IMR-90 (cell line): ENCODE data around the gene DNAJC2. TPM values are rescaled to one million over a fixed set of nuclear protein-coding genes. Genes with fewer than 3 reads are reported as not detected.
"Not testable (repeated sequence)": the region's sequence is repeated elsewhere in the genome, so short reads cannot be mapped to it uniquely, and the experiment has no call there.

Source experiments
- ATAC-seq: fragments of 200-7000 bp; cut with Tn5 transposase; 2 replicates; pipeline ENCODE4 v1.9.1; 2020; ENCODE audit warnings: low read depth, mild to moderate bottlenecking, moderate library complexity
- BruUV-seq: library from RNA; stranded (reverse); fragments of 400-500 nt; replicated peaks from 2 replicates; lab custom pipeline; 2021; lab: Mats Ljungman, UMichigan
- CTCF ChIA-PET: fragments of 300-600 bp; formaldehyde crosslinking; extraction: SDS; loops from one replicate; lab custom pipeline; 2021; ENCODE audit warnings: antibody characterized with exemption; lab: Yijun Ruan, JAX
- POLR2A ChIA-PET: fragments of 300-600 bp; sonication (Branson Sonifier 250); formaldehyde crosslinking; loops from one replicate; lab custom pipeline; 2022; ENCODE audit warnings: antibody characterized with exemption; ENCODE audit not compliant: unreplicated experiment; lab: Charles Lee
- DNase-seq: peaks from one replicate; pipeline ENCODE4 v3.0.0; 2013
- H2AFZ ChIP-seq: replicated peaks from 2 replicates; pipeline ENCODE3; 2013; ENCODE audit warnings: low read length, mild to moderate bottlenecking; ENCODE audit not compliant: poor library complexity
- H2AK5ac ChIP-seq: 2 replicates; pipeline ENCODE4 v1.6.1; 2013; ENCODE audit warnings: low read depth, low read length, inconsistent platforms
- H2AK9ac ChIP-seq: replicated peaks from 2 replicates; pipeline ENCODE3; 2013; ENCODE audit warnings: mild to moderate bottlenecking, low read depth, low read length, moderate library complexity; ENCODE audit not compliant: poor library complexity
- H2BK120ac ChIP-seq: 2 replicates; pipeline ENCODE4 v1.6.1; 2013; ENCODE audit warnings: low read depth, low read length, inconsistent platforms
- H2BK15ac ChIP-seq: 3 replicates; pipeline ENCODE4 v1.6.1; 2013; ENCODE audit warnings: low read depth, low read length, inconsistent platforms
- H2BK20ac ChIP-seq: 2 replicates; pipeline ENCODE4 v1.6.1; 2013; ENCODE audit warnings: low read depth, mild to moderate bottlenecking, inconsistent platforms, low read length, moderate library complexity
- H2BK5ac ChIP-seq: 2 replicates; pipeline ENCODE4 v1.6.1; 2013; ENCODE audit warnings: mild to moderate bottlenecking, low read depth, low read length, inconsistent platforms; ENCODE audit not compliant: poor library complexity, severe bottlenecking
- H3K14ac ChIP-seq: replicated peaks from 2 replicates; pipeline ENCODE4 v1.6.1; 2013; ENCODE audit warnings: low read depth, low read length, inconsistent platforms
- H3K18ac ChIP-seq: 2 replicates; pipeline ENCODE4 v1.6.1; 2013; ENCODE audit warnings: low read depth, low read length, control low read depth
- H3K23ac ChIP-seq: 2 replicates; pipeline ENCODE4 v1.6.1; 2013; ENCODE audit warnings: low read depth, low read length, inconsistent platforms
- H3K27ac ChIP-seq: 2 replicates; pipeline ENCODE4 v1.5.1; 2013; ENCODE audit warnings: mild to moderate bottlenecking, control low read depth, low read length; ENCODE audit not compliant: insufficient read depth
- H3K27me3 ChIP-seq: 2 replicates; pipeline ENCODE4 v1.6.1; 2013; ENCODE audit warnings: low read length; ENCODE audit not compliant: control insufficient read depth, insufficient read depth
- H3K36me3 ChIP-seq: 2 replicates; pipeline ENCODE4 v1.6.1; 2013; ENCODE audit warnings: low read length, mixed read lengths; ENCODE audit not compliant: control insufficient read depth, insufficient read depth
- H3K4ac ChIP-seq: 2 replicates; pipeline ENCODE4 v1.6.1; 2013; ENCODE audit warnings: low read depth, low read length, inconsistent platforms
- H3K4me1 ChIP-seq: 2 replicates; pipeline ENCODE4 v1.6.1; 2013; ENCODE audit warnings: low read length, mixed read lengths; ENCODE audit not compliant: control insufficient read depth, insufficient read depth
- H3K4me2 ChIP-seq: 2 replicates; pipeline ENCODE4 v1.6.1; 2013; ENCODE audit warnings: low read depth, mild to moderate bottlenecking, control low read depth, low read length, moderate library complexity
- H3K4me3 ChIP-seq: 2 replicates; pipeline ENCODE4 v1.5.1; 2013; ENCODE audit warnings: low read depth, mild to moderate bottlenecking, control low read depth, low read length, moderate library complexity; ENCODE audit not compliant: insufficient read depth
- H3K56ac ChIP-seq: 2 replicates; pipeline ENCODE4 v1.6.1; 2013; ENCODE audit warnings: low read length, inconsistent platforms; ENCODE audit not compliant: insufficient read depth; ENCODE audit errors: extremely low read depth
- H3K79me1 ChIP-seq, 2 experiments: 2 replicates each; pipeline ENCODE4 v1.6.1; 2013; ENCODE audit warnings: low read length in 2 of 2, inconsistent platforms in 1 of 2, low read depth in 1 of 2
- H3K9ac ChIP-seq: 2 replicates; pipeline ENCODE4 v1.6.1; 2013; ENCODE audit warnings: low read depth, low read length, control low read depth
- H3K9me1 ChIP-seq: 2 replicates; pipeline ENCODE4 v1.6.1; 2013; ENCODE audit warnings: low read length, inconsistent platforms; ENCODE audit not compliant: insufficient read depth
- H3K9me3 ChIP-seq: 2 replicates; pipeline ENCODE4 v1.6.1; 2013; ENCODE audit warnings: low read length; ENCODE audit not compliant: control insufficient read depth, insufficient read depth
- H4K20me1 ChIP-seq: 2 replicates; pipeline ENCODE4 v1.6.1; 2013; ENCODE audit warnings: low read length, inconsistent platforms; ENCODE audit not compliant: insufficient read depth
- H4K5ac ChIP-seq: 2 replicates; pipeline ENCODE4 v1.6.1; 2013; ENCODE audit warnings: mild to moderate bottlenecking, low read depth, low read length, control low read depth
- H4K8ac ChIP-seq, 2 experiments: 2 replicates each; pipeline ENCODE4 v1.6.1; 2013; ENCODE audit warnings: low read depth in 2 of 2, low read length in 2 of 2, control low read depth in 1 of 2, inconsistent platforms in 1 of 2
- H4K91ac ChIP-seq: 2 replicates; pipeline ENCODE4 v1.6.1; 2013; ENCODE audit warnings: low read depth, low read length, inconsistent platforms; ENCODE audit not compliant: insufficient read depth
- WGBS, 2 experiments: methylation state at CpG; one replicate each; pipeline versions ENCODE4 v1.1.5 to v1.1.7; 2013; ENCODE audit warnings: missing lambda C conversion rate in 2 of 2; ENCODE audit not compliant: insufficient read length in 1 of 2; ENCODE audit errors: extremely low coverage in 2 of 2; 5-methylcytosine and 5-hydroxymethylcytosine counted together
- dilution Hi-C: fragments of 300-500 bp; cut with HindIII; formaldehyde crosslinking; loops from one replicate; pipeline ENCODE4 v1.14.3; 2018; ENCODE audit warnings: low sequenced_read_pairs; ENCODE audit not compliant: unreplicated experiment
- in situ Hi-C: fragments of 300-500 bp; cut with MboI; formaldehyde crosslinking; loops from 3 replicates; pipeline ENCODE4 v1.14.3; 2019; ENCODE audit warnings: low sequenced_read_pairs, inconsistent platforms, mixed read lengths
- intact Hi-C: fragments of 100-400 bp; cut with micrococcal nuclease; formaldehyde crosslinking; loops from 2 replicates; pipeline ENCODE4 v1.10.0; 2022
- polyA plus RNA-seq, 3 experiments: library from polyadenylated mRNA; depleted of rRNA; stranded (reverse); fragments of >200 nt; gene quantifications; 2 replicates each; pipeline ENCODE4 v1.2.3, GENCODE V29; 2012; ENCODE audit warnings: low replicate concordance in 1 of 3
- total RNA-seq: library from RNA; depleted of rRNA; stranded (reverse); fragments of >200 nt; gene quantifications from 2 replicates; pipeline ENCODE4 v1.2.3, GENCODE V29; 2012

The DNAJC2 gene
- total and polyA plus RNA-seq, 2 of the 4 experiments (the other 2 are of a cell fraction) = 17.5 to 22.4 TPM

DNA sequence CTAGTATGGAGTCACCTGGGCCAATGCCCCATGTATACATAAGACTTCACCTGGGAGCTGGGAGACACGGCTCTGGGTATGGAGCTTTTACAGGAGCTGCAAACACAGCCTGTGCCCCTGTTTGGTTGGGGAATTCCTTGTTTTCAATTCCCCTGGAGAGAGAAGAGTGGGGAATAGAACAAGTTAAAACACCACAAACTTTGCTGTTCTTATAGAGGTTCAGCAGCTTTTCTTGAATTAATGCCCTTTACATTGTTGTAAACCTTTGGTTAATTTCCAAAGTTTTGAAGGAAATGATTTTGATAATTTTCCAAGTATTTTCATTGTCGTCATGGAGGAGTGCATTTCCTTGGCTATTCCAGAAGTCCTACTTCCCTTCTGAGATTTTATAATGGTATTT lies 66.4 kb downstream of the DNAJC2 start:
- H3K9ac ChIP-seq, H3K9me3 ChIP-seq, ATAC-seq, dilution Hi-C loops, H2BK120ac ChIP-seq, H3K18ac ChIP-seq, POLR2A ChIA-PET, H4K20me1 ChIP-seq, H4K91ac ChIP-seq, H3K4me3 ChIP-seq, CTCF ChIA-PET, H3K56ac ChIP-seq, H2BK15ac ChIP-seq, H2BK5ac ChIP-seq, H3K27ac ChIP-seq, H2AFZ ChIP-seq, H3K4ac ChIP-seq, H2BK20ac ChIP-seq, DNase-seq, H3K36me3 ChIP-seq, H3K27me3 ChIP-seq, H3K79me1 ChIP-seq, H3K9me1 ChIP-seq, H4K8ac ChIP-seq, H2AK9ac ChIP-seq, H2AK5ac ChIP-seq, BruUV-seq, H3K23ac ChIP-seq, H3K4me1 ChIP-seq, intact Hi-C loops, H3K14ac ChIP-seq, in situ Hi-C loops, H4K5ac ChIP-seq, H3K4me2 ChIP-seq: not testable (repeated sequence)
- WGBS, 2 experiments = no CpG with 5 or more reads among the region's 2 CpGs

DNA sequence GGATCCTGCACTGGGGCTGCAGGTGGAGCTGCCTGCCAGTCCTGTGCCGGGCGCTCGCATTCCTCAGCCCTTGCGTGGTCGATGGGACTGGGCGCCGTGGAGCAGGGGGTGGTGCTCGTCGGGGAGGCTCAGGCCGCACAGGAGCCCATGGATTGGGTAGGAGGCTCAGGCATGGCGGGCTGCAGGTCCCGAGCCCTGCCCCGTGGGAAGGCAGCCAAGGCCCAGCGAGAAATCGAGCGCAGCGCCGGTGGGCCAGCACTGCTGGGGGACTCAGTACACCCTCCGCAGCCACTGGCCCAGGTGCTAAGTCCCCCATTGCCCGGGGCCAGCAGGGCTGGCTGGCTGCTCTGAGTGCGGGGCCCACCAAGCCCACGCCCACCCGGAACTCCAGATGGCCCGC lies 69.7 kb downstream of the DNAJC2 start:
- H3K56ac ChIP-seq, H3K36me3 ChIP-seq, H4K8ac ChIP-seq, H3K27ac ChIP-seq, H3K9ac ChIP-seq, intact Hi-C loops, H3K9me3 ChIP-seq, H3K79me1 ChIP-seq, H3K4me3 ChIP-seq, H3K27me3 ChIP-seq, H3K4me1 ChIP-seq, H2BK120ac ChIP-seq, in situ Hi-C loops, H2BK5ac ChIP-seq, H3K14ac ChIP-seq, H3K18ac ChIP-seq, H2AK9ac ChIP-seq, CTCF ChIA-PET, DNase-seq, H2AFZ ChIP-seq, H4K91ac ChIP-seq, H3K4ac ChIP-seq, H4K20me1 ChIP-seq, POLR2A ChIA-PET, H2BK15ac ChIP-seq, H2AK5ac ChIP-seq, H4K5ac ChIP-seq, H3K9me1 ChIP-seq, H3K4me2 ChIP-seq, H2BK20ac ChIP-seq, ATAC-seq, H3K23ac ChIP-seq, BruUV-seq, dilution Hi-C loops: not testable (repeated sequence)
- WGBS, 2 experiments = 100% methylated on average over 1 of the region's 24 CpGs; no CpG with 5 or more reads in 1 of the 2 experiments
